GM19035 (cell line): Measurements from ENCODE around the gene HAAO.

Source experiments
- ATAC-seq: cut with Tn5 transposase; IDR thresholded peaks from one replicate; pipeline ENCODE4 v1.9.1; 2021; ENCODE audit not compliant: unreplicated experiment

Gene HAAO

DNA sequence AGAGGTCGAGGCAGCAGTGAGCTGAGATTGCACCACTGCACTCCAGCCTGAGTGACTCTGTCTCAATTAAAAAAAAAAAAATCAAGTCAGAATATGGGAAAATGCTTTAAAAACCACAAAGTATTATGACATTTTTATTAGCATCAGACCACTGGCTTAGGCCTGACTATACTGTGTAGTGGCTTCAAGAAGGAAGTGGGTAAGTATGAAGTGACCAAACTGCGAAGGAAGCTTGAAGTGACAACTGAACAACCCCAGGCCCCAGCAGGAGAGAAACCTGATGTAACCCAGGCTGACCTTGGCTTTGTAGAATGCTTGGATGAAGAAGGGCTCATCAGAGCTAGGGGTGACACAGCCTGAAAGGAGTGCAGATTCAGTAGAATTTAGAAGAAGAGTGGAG is 21.4 kb upstream of the HAAO start:
- no peak for ATAC-seq

DNA sequence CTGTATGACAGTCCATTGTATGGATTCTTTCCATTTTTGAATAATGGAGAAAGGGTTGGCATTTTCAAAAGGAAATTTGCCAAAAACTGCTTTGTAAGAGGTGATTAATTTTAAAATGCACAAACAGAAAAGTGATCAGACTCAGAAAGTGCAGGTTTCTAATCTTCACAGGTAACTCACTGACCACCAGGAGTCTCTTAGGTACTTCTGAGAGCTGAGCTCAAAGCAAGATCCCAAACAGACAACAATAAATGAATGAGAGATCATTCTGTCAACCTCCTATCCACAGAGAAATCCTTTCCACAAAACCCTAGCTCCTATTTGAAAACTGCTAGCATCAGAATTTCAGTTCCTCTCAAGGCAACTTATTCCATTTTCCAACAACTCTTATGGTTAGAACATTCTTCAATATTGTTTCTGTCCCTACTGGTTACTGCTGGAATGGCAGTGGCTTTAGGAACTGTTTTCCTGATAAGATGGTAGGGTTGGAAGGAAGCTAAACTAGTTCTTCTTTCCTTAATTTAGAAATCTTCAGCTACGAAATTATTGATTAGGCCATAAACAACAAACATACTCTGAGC is 20.6 kb upstream of the HAAO start:
- ATAC-seq, result no peak

DNA sequence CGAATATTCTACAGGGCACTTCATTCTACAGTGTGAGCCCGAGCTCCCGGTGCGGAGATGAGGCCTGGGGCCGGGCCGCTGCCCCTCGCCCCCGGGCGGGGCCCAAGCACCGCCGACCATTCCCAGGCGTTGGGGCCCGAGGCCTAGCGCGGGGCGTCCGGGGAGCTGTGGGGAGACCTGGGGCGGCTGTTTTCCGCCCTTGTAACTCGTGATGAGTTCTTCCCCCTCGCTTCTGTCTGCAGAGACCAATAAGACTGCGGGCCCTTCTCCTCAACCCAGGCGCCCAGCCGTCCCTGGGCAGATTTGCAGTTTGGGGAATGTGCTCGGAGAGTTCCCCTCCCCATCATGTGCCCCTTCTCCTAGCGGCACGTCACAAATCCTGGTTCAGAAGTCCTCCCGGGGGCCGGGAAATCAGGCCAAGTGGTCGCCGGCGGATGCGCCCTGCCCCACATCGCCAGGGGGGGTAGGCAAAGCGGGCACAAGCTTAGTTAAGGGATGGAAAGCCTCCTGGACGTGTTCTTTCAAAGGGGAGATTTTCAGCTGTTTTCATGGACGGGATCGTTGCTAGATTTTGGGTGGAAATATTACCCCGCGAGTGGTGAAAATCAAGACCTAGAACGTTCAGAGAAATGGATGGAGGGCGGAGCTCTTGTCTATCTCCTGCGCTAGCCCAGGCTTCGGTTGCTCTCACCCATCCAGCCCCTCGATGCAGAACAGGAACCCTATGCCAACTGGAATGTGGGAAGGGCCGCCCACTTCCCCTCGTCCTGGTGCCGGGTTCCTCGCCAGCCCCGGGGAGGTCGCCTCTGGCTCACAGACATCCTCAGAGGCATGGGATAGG is 18.8 kb upstream of the HAAO start:
- ATAC-seq, result peak; percentile 12

DNA sequence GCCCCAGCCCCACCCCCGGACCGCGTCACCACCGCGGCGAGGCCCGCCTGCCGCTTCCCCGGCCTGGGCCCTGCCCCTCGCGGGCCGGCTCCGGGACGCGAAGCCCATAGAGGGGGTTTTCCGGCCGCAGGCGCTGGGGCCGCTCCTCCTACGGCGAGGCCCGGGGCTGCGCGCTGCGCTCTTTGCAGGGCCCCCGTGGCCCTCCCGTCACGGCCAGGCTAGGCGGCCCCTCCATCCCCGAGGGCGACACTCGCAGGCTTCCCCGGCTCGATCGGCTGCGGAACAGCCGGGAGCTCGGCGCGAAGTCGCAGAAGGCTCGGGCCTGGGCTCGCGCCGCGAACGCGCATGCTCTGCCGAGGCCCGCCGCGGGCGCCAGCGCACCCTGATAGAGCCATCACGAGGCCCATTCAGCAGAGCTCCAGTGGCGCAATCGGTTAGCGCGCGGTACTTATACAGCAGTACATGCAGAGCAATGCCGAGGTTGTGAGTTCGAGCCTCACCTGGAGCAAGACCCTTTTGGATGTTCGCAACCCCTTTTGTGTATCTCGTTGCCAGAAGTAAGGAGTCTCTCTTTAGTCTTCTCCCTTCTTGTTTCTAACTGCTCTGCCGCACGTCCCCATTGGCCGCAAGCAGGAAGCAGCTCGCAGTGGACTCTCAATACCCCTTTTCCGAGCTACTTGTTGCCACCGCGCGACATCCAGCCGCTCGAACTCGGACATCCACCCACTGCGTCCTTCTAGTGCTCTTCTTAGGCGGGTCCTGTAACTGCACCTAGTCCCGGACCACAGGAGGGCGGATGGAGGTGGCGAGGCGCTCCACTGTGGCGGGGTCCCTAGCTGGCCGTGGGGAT is 18.0 kb upstream of the HAAO start:
- ATAC-seq, result peak; percentile 69

DNA sequence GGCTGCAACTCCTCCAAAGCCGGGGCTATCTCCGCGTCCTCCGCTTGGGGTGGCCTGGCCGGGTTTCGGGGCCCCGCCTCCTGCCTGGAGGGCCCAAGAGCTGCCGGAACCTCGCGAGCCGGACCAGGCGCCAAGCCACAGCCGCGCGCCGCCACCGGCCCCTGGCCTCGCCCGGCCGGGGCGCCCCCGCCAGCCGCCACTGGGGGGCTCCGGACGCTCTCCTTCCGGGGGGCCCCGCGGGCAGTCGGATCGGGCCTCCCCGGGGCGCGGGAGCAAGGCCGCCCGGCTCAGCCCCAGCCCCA is 17.4 kb upstream of the HAAO start:
- ATAC-seq, result no peak

DNA sequence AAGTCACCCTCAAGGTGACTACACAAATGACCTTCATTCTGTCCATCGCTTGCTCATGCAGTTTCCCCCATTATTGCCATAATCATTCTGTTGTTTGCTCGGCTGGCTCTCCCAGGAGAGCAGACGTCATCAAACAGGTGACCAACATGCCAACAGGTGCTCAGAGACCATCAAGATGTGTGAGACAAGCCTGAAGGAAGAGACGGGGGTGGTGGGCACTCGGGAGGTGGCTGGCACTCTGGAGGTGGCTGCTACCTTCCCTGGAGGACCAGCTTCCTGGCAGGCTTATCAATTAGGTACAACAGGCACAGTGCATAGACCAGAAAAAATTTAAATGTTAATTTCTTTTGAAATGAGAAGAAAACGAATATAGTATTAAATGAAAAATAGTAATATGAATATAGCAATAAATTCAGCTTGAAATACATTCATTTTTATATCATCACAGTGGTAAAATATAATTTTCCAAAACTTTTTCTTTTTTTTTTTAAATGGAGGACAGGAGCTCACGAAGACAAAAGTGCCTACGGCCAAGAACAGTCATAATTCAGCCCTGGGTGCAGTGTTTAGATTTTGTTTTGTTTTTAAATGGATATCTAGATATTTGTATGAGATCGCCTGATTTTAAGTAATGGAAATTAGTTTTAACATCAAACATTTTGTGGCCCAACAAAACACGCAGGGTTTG is 16.9 kb upstream of the HAAO start:
- no peak for ATAC-seq

DNA sequence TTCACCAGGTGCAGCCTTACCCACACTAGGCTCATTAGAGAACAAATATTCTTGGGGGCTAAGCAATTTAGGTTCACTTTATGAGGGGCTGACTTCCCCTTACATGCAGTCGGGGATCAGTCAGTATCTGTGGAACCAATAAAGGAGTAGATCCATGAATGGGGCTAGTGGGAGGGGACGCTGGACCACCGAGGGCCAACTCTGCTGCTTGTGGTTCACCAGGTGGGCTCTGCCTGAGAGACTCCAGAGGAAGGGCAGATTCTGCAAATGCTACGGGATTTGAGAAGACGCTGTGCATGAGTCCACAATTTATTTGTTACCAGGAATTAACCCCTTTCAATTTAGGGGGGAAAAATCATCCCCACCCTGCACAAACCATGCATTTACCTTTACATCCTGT is 15.9 kb upstream of the HAAO start:
- ATAC-seq, result no peak

DNA sequence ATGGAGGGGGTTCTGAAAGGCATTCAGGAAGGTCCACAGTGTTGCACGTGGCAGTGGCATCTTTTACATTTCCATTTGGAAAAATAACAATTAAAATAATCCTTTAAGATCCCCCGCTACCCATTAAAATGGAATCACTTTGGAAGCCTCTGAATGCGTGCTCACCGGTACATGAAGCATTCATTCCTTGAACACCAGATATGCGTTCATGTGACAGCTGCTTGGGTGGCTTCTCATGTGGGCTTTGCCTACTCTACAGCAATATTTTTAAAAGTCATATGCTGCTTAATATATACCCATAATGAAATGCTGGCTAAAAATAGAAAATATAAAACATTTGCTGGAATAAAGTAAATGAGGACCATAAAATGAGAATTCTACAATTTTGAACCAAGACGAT is 14.4 kb upstream of the HAAO start:
- ATAC-seq, result no peak

DNA sequence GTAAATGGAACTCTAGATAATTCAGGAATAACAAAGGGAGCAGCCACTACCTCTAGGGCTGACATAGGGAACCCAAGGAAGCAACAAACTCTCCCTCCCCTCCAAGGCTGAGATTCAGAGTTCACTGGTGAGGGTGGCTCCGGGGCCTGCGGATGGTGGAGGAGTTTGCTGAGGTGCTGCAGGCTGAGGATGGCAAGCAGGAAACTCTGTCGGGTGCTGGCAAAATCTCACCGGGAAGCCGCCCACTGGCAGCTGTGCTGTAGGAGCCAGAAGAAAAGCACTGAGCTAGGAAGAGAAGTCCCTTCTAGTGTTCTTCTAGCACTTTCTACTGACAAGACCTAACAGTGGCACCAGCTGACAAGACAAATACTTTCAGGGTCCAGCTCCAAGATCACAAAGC is 12.5 kb upstream of the HAAO start:
- ATAC-seq, result no peak

DNA sequence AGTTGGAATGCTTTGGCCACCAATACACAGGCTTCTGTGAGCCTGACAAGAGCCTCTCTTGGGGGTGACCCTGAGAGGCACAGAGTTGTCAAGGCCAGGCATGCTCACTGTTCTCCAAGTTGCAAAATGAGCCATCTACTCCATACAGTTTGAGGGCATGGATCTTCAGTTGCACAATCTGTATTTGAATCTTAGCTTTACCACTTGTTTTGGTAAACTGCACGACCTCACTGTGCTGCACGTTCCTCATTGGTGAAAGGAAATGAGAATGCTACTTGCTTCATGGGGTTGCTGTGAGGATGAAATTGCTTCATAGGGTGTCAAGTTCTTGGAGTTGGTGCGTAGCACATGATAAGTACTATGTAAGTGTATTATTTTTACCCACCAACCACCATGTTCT is 12.0 kb upstream of the HAAO start:
- ATAC-seq, result no peak

DNA sequence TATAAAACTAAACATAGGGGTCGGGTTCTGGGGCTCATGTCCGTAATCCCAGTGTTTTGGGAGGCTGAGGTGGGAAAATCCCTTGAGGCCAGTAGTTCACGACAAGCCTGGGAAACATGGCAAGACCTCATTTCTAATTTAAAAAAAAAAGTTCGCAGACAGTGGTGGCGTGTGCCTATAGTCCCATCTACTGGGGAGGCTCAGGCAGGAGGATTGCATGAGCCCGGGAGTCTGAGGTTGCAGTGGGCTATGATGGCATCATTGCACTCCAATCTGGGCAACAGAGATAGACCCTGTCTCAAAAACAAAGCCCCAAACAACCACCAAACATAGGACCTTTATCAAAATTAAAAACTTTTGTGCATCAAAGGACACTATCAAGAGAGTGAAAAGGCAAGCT is 9.8 kb upstream of the HAAO start:
- ATAC-seq, result no peak

DNA sequence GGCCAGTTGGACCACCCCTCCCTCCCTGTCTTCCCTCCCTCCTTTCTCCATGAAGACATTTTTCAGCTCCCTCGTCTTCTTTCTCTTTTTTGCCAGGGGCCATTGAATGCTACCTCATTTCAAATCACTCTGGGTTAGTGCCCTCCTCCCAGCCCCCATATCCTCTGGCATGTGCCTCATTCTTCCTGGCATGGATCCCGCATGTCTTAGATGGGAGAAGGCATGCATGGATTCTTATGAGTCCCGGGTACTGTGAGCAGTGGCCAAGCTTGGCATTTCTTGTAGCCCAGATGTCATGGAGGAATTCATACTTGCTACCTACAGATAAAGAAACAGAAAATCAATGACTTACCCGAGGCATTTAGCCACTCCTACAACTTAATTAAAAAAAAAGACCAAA is 9.0 kb upstream of the HAAO start:
- ATAC-seq, result no peak

DNA sequence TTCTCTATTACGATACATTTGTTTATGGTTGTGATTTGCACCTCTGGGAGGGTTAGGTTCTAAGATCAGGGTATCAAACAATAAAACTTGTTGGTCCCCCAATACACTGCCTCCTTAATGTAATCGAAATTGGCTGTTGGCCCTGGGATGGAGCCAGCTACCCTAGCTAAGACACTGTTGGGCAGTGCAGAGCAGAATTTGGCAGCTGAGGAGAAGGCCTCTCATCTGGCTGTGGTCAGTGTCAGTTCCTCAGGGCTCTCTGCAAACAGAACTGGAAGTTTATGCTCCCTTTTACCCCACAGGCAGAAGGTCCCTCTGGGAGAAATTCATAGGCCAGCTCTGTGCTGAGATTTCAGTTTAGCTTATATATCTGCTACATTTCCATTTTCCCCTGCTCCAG is 8.6 kb upstream of the HAAO start:
- ATAC-seq, result no peak

DNA sequence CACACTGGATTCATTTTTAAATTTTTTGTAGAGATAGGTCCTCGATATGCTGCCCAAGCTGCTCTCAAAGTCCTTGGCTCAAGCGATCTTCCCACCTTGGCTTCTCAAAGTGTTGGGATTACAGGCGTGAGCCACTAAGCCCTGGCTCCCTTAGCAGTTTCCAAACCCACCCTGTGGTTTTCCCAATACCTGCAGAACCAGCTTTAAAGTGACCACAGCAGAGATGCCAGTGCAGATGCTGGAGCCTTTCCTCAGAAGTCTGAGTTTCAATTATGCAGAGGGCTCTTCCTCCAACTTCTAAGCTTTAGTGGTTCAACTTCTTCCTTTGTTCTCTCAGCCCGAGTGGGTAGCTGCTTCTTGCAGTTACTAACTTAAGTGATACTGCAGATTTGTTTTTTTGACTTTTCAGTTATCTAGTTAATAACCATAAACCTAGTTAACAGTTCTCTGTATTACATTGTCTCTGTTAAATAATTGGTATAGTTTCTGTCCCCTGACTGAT is 8.1 kb upstream of the HAAO start:
- ATAC-seq, result no peak

DNA sequence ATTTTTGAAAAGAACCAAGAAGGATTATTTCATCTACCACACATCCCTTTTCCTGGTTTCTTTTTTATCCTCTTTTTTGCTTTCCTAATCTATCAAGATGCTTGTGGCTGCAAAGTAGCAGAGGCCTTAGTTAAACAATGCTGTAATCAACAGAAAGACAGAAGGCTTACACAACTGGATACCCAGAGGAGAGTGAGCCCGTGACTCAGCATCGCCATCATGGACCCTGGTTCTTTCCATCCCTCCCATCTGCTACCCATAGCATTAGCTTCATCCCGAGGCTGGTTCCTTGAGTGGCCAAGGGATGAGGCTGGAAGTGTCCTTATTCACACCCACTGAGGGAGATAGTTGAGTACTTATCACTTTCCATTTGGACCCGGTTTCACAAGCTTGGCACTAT is 7.5 kb upstream of the HAAO start:
- no peak for ATAC-seq

DNA sequence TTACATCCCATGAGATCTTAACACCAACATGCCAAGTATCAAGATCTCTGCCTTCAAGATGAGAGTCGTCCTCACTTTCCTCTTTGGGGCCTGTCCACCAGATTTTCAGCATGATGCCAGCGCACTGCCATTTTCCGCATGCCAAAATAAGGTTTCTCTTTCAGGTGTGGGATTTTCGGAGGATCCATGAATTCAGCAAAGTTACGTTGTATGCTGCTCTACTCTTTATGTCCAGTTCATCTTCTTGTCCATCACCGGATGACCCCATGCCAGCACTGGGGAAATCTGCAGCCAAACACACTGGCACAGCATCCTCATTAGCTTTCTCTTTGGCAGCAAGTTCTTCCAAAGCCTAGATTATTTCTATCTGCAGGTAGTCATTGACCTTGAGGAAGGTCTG is 4.9 kb upstream of the HAAO start:
- no peak for ATAC-seq

DNA sequence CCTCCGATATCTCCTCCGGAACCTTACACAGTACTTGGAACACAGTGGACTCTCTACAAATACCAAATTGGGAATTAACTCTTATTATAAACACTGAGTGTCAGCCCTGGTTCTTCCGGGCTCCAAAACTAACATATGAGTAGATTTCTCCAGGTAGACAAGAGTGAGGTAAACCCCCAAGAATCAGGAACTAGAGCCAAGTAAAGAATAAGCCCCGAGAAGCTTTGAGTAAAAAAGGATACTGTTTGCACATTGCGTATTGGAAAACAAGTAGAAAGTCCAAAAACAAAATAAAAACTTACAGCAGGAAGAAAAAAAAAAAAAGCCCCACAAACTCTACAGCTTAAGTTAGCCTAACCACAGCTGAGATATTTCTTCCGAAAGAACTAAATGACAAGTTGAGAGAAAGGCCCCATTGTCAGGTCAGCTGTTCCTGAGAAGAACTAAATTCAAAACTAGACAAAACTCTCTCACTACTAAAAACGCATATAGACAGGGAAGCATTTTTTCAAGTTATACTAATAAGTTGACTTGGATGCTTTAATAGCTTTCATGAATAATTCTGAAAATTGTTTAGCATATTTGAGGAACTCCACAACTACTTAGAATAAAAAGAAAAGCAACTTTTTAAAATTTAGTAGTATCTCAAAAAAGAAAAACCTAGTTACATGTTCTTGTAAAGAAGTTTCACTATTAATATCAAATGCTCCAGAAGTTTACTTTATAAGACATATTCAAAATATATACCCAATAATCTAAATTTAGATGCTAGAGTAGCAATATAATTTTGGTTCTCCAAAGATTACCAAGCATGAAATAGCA is 4.3 kb upstream of the HAAO start:
- peak; percentile 42 for ATAC-seq

DNA sequence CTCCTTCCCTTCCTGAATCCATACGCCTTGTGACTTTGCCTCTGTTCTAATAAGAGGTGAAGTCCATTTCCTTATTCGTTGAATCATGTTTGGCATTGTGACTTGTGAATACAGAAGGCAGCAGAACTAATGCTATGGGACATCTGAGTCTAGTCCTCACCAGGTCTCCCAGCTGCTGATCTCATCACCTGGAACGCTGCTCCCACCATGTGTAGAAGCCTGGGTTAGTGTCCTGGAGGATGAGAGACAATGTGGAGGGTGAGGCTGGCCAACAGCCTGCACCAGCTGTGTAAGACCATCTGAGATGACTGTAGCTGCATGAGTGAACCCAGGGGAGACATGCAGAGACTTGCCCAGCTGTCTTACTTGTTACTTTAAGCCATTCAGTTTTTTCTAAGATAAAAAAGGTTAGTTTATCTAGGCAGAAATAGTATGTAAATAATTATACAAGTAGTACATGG is 3.5 kb upstream of the HAAO start:
- peak; percentile 43 for ATAC-seq

DNA sequence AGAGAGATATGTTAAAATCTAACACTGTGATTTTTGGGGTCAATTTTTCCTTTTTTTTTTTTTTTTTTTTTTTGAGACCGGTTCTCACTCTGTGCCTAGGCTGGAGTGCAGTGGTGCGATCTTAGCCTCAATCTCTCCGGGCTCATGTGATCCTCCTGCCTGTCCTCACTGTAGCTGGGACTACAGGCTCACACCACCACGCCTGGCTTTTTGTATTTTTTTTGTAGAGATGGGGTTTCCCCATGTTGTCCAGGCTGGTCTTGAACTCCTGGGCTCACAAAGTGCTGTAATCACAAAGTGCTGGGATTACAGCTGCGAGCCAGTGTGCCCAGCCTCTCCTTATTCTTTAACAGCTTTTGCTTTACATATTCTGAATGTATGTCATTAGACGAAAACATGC is 2.9 kb upstream of the HAAO start:
- ATAC-seq, result no peak

DNA sequence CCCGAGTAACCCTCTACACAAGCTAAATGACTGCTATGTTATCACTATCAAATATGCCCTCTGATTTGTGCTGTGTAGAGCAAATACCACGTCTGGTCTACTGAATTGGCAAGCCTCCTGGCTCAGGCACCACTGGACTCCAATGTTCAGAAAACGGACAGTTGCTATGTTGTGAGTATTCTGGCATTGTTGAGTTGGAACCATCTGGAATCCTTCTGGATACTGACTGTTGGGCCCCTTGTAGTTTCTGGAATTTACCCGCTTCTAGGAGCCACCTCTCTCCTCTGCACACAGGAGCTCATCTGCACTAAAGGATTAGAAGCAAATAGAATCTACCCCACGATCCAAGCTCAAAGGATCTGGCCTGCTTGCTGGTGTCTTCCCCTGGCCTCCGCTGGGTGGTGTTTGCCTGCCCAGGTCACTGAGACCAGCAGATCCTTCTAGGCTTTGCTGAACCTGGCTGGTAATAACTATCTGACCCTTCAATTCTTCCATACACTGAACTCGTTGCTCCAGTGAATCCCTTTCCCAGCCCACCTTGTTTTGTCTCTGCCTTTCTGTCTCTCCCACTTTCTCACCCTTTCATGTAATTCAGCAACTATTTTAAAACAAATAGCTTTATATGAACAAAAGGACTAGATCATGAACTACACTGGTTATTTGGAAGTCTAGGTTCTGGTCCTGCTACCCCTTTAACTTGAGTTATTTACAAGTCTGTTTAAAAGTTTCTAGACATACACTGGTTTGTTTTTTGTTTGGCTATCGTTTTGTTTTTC is 2.1 kb upstream of the HAAO start:
- peak; percentile 30 for ATAC-seq
